HG03139 (cell line): ENCODE results near the gene BROX.
"Not testable (repeated sequence)": the region's sequence is repeated elsewhere in the genome, so short reads cannot be mapped to it uniquely, and the experiment has no call there.

Experiments
- ATAC-seq: cut with Tn5 transposase; IDR thresholded peaks from one replicate; pipeline ENCODE4 v1.9.1; 2021; ENCODE audit not compliant: unreplicated experiment

The BROX gene

GRCh38 chr1:222730866-222731265, 18.5 kb downstream of the BROX start:
- ATAC-seq = no peak

GRCh38 chr1:222732216-222733159, 20.1 kb downstream of the BROX start:
- ATAC-seq = peak; percentile 96

GRCh38 chr1:222734740-222735139, 22.4 kb downstream of the BROX start:
- no peak for ATAC-seq

GRCh38 chr1:222736470-222736869, 24.1 kb downstream of the BROX start:
- ATAC-seq = no peak

- no peak for ATAC-seq
Measured at GRCh38 chr1:222736972-222737371, 24.6 kb downstream of the BROX start, which contains the start of gene FAM177B. FAM177B (plus strand) TSS chr1:222737202; CDS start chr1:222746546, 9,344 bp downstream.

GRCh38 chr1:222739465-222739864, 27.1 kb downstream of the BROX start:
- ATAC-seq = no peak

- no peak for ATAC-seq
Measured at GRCh38 chr1:222739929-222740328, 27.6 kb downstream of the BROX start.

- not testable (repeated sequence) for ATAC-seq
Measured at GRCh38 chr1:222741630-222742457, 29.5 kb downstream of the BROX start.

GRCh38 chr1:222749927-222750326, 37.6 kb downstream of the BROX start:
- no peak for ATAC-seq

- ATAC-seq = peak; percentile 72
Measured at GRCh38 chr1:222750651-222751050, 38.3 kb downstream of the BROX start.

- ATAC-seq = no peak
Measured at GRCh38 chr1:222751255-222751654, 38.9 kb downstream of the BROX start.

GRCh38 chr1:222754366-222755139, 42.2 kb downstream of the BROX start:
- no peak for ATAC-seq

- ATAC-seq = no peak
Measured at GRCh38 chr1:222757646-222758268, 45.4 kb downstream of the BROX start.

GRCh38 chr1:222759451-222760035, 47.2 kb downstream of the BROX start:
- ATAC-seq = no peak

- ATAC-seq = no peak
Measured at GRCh38 chr1:222761083-222761482, 48.7 kb downstream of the BROX start.

- not testable (repeated sequence) for ATAC-seq
Measured at GRCh38 chr1:222762178-222762577, 49.8 kb downstream of the BROX start.

GRCh38 chr1:222767152-222767571, 54.8 kb downstream of the BROX start:
- ATAC-seq = no peak

GRCh38 chr1:222768592-222768991, 56.2 kb downstream of the BROX start:
- no peak for ATAC-seq

- no peak for ATAC-seq
Measured at GRCh38 chr1:222769181-222769580, 56.8 kb downstream of the BROX start.
